ENCODE data around the gene PSMC3IP.
"Not testable (repeated sequence)": the region's sequence is repeated elsewhere in the genome, so short reads cannot be mapped to it uniquely, and the experiment has no call there.

Gene PSMC3IP, protein sequence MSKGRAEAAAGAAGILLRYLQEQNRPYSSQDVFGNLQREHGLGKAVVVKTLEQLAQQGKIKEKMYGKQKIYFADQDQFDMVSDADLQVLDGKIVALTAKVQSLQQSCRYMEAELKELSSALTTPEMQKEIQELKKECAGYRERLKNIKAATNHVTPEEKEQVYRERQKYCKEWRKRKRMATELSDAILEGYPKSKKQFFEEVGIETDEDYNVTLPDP

DNA sequence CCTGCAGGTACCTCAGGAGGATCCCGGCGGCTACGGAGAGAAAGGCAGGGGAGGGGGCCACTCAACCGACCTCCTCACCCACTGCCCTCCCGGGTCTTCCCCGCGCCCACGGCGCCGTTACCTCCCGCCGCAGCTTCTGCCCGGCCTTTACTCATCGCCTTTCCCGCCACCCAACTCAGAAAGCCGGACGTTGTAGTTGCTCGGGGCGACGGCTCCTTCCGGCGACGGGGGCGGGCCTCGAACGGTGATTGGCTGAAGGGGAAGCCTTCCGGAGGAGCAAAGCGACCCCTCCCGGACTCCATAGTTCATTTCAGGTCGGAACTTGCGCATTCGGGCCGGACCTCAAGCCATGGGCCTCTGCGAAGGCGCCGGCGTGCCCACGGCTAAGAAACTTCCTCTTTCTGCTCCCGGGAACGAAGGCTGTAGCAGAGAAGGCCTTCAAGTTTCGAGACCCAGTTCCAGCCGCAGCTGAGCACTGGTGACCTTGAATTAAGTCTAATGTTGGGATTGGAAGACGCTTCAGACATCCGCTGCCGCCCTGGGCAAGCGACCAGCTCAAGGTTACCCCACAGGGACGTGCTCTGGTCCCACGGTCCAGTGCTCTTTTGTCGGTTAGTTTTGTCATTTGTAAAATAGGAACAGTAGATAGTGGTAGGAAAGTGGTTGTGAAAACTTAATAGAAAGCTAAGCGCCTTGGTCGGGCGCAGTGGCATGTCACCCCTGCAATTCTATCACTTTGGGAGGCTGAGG, at the start of gene PSMC3IP:
PSMC3IP (minus strand) TSS at position 198 of the 750 bp plus-strand sequence; CDS start at position 155, 43 bp downstream.
- DNase-seq, result peak; percentile 98 to 99 (median 98)

DNA sequence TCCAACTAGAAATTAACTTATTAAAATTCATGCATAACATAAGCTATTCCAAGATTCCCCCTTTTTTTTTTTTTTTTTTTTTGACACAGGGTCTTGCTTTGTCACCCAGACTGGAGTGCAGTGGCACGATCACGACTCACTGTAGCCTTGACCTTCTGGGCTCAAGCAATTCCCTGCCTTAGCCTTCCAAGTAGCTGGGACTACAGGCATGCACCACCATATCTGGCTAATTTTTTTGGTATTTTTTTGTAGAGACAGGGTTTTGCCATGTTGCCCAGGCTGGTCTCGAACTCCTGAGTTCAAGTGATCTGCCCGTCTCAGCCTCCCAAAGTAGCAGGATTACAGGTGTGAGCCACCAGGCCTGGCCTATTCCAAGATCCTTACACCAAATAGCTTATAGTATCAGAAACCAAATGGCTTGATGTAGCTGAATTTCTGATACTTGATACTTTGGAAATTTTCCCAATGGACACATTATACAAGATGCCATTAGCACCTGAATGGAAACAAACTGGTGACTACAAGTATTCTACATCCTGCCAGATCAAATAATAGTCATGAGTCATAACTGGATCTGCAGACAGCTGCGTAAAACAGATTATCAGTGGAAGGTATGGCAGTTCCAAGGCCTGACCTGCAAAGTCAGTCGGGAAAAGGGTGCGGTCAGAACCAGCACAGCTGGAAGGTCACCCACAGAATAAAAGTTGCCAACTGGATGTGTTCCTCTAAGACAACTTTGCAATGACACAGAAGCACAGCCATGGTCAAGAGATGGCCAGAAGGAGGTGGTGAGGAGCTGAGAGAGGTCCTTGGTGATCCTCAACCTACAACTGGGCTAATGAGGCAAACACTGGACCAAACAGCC, 46.4 kb upstream of the PSMC3IP start:
- DNase-seq, result no peak

DNA sequence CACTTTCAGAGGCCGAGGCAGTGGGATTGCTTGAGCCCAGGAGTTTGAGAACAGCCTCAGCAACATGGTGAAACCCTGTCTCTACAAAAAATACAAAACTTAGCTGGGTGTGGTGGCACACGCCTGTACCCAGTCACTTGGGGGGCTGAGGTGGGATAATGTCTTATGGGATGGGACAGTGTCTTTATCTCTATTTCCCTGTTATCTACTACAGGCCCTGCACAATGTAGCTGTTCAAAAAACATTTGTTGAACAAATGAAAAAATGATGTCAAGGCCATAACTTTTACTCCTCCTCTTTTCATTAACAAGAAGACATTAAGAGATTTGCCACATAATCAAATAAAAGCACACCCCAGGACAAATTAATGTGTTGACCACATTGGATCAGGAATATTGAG, 45.7 kb upstream of the PSMC3IP start:
- no peak for DNase-seq

DNA sequence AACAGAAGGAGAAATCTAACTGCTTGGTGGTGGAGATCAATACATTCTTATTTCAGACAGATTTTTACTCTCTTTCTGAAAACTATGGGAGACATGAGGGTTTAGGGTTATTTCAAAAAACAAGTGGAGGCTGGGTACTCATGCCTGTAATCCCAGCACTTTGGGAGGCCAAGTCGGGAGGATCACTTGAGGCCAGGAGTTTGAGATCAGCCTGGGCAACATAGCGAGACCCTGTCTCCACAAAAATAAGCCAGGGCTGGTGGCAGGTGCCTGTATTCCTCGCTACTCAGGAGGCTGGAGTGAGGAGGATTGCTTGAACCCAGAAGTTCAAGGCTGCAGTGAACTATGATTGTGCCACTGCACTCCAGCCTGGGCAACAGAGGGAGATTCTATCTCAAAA, 44.5 kb upstream of the PSMC3IP start:
- DNase-seq, result not testable (repeated sequence)

DNA sequence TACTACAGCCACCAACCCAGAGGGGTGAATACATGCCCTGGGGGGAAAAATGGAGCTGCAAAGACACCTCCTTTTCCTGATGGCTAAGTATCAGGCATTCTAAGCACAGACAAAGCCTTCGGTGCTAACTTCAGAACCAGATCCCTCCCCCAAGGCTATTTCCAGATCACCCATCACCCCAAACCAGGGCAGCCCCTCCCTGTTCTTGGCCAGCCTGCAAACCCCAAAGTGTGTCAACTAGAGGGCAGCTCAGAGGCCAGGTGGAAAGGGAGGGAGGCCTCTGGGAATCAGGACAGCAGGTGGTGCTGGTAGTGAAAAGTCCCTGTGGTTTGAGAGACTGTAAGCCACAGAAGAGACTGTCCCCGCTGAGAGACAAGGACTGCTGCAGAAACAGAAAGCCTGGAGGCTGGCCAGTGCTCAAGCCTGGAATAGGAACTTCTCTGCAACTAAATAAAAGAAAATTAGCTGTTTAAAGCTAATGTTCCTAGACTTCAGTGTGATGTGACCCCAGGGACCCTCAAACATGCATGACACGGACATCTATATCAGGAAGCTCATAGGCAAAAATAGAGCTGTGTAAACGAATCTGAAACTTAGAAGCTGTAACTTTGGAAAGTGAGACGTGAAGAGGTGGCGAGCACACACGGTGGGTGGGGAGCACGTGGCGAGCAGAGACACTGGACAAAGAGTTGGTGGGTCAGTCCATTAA, 41.1 kb upstream of the PSMC3IP start:
- DNase-seq, result no peak

DNA sequence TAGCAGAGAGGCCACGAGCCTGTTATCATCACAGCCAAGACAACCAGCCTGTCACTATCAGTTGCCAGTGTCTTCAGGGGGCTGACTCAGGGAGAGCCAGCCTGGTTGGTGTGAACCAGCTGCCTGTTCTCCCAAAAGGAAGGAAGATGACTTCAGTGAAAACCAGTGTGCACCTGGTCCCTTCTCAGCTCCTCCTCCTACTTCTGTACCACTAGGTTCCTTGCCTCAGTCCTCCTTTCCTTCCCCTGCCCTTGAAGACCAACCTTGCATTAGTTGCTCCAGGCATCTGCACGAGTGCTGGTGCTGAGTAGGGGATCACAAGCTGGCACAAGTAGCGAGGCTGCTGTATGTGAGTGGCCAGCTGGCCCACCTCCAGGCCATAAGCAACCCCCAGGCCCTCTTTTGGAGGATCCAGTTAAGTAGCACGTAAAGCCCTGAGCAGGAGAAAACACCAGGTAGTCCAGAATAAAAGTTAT, 40.5 kb upstream of the PSMC3IP start:
- DNase-seq, result no peak

DNA sequence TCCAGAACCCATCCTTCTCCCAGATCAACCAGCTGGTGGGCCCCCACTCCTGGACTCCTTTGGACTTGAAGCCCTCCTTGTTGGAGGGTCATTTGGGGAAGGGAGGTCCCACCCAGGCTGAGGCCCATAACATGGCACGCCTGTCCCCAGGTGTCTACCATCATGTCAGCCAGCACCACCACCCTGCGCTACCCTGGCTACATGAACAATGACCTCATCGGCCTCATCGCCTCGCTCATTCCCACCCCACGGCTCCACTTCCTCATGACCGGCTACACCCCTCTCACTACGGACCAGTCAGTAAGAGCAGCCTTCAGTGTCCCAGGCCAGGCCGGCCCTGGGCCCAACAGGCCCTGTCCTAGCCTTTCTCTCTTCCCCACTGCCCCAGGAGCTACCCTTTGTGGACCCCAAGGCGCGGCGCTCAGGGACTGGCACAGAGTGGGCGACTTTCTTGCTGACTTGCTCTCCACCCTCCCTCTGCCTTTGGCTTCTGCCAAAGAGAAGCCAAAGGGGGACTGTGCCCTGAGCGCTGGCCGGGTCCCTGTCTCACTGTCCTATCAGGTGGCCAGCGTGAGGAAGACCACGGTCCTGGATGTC, 36.3 kb upstream of the PSMC3IP start:
- no peak for DNase-seq

DNA sequence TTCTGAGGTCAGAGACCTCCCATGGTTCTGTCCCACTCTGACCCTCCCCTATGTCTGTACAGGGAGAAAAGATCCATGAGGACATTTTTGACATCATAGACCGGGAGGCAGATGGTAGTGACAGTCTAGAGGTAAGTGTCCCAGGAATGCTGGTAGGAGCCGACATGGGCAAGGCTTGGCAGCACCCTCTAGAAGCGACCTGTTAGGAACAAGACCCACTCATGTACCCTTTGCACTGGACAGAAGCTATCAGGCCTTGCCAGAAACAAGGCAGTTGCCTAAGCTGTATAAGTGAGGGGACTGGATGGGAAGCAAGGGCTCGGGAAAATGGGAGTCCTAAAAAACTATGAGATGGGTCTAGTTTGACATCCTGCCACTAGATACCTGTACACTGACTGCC, 34.5 kb upstream of the PSMC3IP start:
- no peak for DNase-seq

DNA sequence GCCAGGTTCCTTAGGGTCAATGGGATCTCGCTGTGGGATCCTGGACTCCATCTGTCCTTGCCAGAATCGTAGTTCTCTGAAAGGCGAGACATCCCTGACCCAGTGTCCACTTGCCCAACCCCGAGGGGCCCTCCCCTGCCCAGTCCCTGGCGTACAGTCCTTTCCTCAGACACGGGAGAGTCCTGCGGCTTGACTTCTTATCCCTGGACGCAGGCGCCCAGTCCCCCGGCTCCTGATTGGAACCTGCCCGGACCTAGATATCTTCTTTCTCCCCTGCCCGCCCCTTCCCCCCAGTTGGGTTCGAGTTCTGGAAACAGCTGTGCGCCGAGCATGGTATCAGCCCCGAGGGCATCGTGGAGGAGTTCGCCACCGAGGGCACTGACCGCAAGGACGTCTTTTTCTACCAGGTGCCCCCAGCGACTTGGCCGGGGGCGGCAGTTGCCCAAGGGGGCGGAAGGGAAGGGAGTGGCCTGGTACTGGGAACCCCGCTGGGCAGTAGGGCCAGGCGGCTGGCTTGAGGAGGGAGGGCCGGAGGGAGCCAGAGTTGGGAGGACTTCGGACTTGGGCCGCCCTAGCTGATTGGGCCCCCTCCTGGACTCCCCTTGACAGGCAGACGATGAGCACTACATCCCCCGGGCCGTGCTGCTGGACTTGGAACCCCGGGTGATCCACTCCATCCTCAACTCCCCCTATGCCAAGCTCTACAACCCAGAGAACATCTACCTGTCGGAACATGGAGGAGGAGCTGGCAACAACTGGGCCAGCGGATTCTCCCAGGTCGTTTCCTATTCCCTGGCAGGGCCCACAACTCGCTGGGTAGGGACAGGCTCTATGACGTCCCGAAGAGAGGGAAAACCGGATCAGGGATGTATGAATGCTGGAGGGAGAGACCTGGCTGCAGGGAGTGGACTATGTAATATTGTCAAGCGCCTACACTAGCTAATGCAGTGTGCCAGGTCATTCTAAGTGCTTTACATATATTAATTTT, 32.6 kb upstream of the PSMC3IP start:
- peak in 1 of 3 donors; percentile 10 for DNase-seq

DNA sequence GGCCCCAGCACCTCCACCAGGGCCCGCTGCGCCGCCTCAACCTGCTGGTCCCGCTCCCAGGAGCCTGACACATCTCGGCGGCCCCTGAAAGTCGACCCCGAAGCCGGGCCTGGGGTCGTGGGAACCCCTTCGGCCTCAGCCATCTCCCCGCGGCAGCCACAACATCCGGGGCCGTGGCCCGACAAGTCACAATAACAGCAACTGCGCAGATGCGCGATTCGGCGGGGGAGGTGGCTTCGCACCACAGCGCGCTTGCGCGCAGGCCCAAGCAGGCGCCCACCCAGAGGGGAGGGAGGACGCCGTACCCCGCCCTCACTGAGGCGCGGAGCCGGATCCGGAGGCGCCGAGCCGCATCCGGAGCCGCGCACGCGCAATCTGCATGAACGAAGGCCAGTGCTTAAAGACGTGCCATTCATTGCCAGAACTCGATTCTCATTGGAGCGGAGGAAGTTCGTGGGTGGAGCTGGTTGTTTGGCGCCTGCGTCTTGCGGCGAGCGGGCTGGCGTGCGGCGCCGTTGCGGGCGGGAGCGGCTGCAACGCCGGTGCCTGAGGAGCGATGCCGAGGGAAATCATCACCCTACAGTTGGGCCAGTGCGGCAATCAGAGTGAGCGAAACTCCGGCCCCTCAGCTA, 31.8 kb upstream of the PSMC3IP start, which contains the start of the genes RETREG3 and TUBG1:
RETREG3 (minus strand) TSS at position 193 of the 632 bp plus-strand sequence; CDS start at position 143, 50 bp downstream.
TUBG1 (plus strand) TSS at position 502 of the 632 bp plus-strand sequence; CDS start at position 557, 55 bp downstream.
- DNase-seq, result peak; percentile 100

DNA sequence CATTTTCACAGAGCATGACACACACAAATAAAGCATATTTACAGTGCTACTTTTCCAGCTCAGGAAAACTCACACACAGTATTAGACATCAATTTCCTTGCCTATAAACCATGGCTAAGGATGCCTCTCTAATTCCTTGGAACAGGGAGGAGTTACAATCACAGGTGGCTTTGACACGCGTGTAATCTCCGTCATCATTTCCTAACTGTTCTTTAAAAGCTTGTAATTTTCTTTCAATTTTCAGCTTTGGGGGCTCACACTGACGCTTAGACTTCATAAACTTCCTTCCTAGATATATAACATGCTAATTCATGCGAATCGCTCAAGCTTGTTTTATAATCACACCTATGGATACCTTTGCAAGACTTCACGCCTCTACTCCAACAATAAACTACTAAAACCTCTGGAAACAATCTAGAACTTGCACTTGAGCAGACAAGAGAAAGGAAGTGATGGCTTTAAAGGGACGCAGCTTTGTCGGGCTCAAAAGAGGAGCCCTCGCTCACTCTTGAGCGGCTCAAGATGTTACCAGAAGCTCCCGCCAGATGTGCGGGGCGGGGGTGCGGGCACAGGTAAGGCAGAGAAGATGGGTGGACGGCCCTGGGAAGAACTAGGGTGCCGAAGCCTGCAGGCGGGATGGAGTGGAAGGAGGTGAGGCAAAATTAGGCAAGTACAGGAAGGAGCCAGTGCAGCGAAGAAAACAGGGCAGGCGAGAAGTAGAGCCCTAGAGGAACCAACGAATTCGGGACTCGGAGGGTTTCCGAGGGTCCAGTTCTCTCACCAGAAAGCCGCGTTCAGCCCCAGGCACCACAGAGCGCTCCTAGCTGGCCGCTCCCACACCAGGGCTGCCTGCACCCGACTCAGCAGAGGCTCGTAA, 31.0 kb upstream of the PSMC3IP start:
- DNase-seq, result peak in 2 of 3 donors; percentile 13 to 21

DNA sequence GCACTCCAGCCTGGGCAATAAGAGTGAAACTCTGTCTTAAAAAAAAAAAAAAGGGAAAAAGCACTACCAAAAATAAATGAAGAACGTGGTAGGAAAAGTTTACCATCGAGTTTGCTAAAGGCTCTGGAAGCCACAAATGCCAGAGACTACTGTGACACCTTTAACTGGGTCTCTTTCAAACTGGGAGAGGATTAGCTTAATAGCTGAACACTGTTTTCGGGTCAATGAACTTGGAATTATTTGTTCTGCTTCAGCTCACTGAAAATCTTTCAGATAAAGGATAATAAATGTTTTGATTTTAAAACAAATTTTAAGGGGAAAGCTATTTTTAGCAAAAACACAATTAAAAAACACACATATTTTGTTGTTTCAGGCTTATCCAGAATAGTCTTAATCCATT, 30.2 kb upstream of the PSMC3IP start:
- DNase-seq, result no peak

DNA sequence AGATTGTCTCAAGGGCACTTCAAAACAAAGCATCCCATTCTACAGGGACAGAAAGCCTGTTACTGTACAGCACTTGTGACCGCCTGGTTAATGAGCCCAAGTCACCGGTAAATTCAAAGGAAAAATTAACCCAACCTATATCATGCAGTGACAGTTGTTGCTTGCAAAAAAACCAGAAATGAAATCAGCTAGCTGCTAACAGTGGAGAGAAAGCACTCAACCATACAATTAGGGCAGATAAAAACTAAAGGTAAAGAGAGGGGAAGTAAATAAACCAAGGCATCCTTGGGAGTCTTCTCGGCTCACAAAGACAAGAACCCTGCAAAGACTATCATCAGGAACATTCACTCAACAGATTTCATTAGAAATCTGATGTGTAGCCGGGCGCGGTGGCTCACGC, 25.8 kb upstream of the PSMC3IP start:
- no peak for DNase-seq

DNA sequence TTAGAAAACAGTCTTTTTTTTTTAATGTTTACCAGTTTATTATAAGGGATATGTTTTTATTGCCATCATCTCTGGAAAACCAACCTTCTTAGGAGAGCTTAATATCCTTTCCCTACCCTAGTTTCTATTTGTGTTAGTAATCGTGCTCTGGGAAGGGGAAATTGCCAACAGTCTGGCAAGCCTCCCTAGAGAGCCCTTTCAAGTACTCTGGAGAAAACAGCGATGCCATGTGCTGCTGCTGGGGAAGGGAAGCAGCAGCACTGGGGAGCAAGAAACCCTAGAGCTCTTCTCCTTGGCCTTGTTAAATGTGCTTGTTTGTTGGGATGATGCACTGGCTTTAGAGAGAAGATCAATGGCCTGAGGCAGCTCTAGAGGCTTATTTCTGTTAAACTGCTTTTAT, 21.4 kb upstream of the PSMC3IP start:
- DNase-seq, result no peak

DNA sequence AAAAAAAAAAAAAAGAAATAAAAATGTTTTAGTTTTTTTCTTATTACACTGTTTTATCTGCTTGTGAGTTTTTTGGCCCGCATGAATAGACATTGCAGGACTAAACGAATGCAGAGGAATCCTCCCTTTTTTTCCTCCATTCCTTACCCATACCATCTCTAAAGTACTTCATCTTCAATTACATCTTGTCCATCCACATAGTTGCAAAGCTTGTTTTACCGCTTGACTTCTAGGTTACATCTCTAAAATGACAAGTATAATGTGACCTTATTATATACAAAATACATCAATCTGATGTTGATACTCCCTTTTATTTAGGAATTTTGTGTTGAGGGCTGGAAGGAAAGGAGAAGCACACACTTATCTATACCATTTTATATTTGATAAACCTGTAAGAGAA, 18.9 kb upstream of the PSMC3IP start:
- no peak for DNase-seq

DNA sequence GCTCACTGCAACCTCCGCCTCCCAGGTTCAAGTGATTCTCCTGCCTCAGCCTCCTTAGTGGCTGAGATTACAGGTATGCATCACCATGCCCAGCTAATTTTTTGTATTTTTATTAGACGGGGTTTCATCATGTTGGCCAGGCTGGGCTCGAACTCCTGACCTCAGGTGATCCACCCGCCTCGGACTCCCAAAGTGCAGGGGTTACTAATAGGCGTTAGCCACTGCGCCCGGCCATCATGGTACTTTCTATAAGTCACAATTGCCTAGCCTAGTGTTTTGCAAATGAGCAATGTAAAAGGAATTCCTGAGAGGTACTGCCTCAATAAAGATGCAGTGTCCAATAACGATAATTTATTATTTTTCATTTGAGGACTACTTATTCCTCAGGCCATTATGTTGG, 13.9 kb upstream of the PSMC3IP start:
- no peak for DNase-seq

DNA sequence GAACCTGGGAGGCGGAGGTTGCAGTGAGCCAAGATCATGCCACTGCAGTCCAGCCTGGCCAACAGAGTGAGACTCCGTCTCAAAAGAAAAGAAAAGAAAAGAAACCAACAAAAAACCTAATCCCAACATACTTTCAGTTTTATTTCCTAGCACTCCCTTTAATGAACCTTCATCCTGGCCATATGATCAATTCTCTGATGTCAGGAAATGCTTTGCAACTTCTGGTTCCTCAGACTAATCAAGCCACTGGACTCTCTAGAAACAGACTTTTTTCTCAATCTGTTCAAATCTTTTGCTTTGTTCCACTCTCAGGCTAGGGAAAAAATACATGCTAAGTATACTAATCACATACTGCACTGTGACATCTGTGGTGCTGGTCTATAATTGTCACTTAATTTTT, 13.4 kb upstream of the PSMC3IP start:
- DNase-seq, result no peak

DNA sequence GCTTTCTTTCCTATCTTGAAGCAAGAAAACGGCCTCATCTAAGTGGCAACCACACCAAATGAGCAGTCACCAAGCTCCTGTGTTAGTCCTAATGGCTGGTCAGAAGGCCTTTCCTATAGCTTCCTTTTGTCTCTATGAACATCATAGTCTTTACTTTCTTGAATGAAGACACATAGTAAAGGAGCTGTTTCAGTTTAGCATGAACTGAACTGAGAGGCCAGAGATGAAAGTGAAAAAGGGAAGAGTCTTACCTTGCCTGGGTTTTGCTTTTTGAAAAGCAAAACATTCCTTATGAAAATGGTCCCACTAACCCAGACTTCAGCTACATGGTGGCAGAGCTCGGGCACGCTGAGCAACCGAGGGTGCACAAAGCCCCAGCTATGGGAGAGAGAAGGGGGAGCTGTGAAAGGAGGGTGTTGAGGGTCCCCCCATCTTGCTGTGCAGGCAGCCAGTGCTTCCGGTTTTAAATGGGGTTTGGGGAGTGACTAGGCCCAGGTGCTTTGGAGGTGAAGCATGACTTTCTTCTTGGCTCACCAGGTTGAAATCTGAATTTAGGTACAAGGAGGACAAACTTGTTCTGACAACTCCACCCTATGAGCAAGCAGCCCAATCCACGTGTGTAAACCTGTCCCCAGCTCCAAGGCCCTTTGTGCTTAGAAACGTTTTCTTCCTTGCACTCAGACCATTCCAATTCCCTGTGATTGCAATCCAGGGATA, 9.1 kb upstream of the PSMC3IP start:
- DNase-seq, result no peak

DNA sequence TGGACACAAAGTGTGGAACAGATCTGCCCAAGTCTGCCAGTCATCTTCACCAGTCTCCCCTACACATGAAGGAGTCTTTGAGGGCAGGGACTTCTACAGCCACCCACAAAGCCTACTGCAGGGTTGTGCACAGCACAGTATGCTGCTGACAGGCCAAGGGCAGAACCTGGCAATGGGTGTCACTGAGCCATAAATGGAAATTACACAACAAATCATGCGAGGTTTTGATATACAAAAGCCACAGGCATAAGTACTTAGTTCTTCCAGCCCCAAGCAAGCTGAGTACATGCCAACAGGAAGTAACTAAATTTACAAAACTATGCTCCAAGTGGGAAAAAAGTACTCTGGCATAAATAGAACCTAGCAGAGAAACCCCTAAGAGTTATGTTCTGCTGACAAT, 7.8 kb upstream of the PSMC3IP start:
- DNase-seq, result peak; percentile 38 to 63 (median 44)
